NCI-H510A (cell line): ENCODE data around the gene CYP8B1.
A peak's percentile ranks its signal among the peaks of the same experiment; 100 is the strongest.

Source experiments
- DNase-seq: peaks from one replicate; lab custom pipeline; 2025; lab: John Stamatoyannopoulos, UW

Gene CYP8B1

GRCh38 chr3:42875325-42876151 is at the start of gene CYP8B1:
CYP8B1 (minus strand) TSS chr3:42875879; CDS start chr3:42875816, 63 bp downstream.
- DNase-seq = no peak

GRCh38 chr3:42923606-42924005 is 47.9 kb upstream of the CYP8B1 start:
- DNase-seq = no peak

GRCh38 chr3:42914771-42915515 is 39.3 kb upstream of the CYP8B1 start:
- DNase-seq = no peak

- DNase-seq = no peak
Measured at GRCh38 chr3:42911551-42911950, 35.9 kb upstream of the CYP8B1 start.

- DNase-seq = no peak
Measured at GRCh38 chr3:42908675-42909074, 33.0 kb upstream of the CYP8B1 start.

GRCh38 chr3:42906848-42907183 is 31.1 kb upstream of the CYP8B1 start:
- DNase-seq = no peak

- peak; percentile 36 for DNase-seq
Measured at GRCh38 chr3:42906070-42906847, 30.6 kb upstream of the CYP8B1 start, which contains the start of gene ZNF662. ZNF662 (plus strand) TSS chr3:42906142; CDS start chr3:42908115, 1,973 bp downstream.

GRCh38 chr3:42905740-42906069 is 30.0 kb upstream of the CYP8B1 start:
- DNase-seq = no peak

GRCh38 chr3:42904076-42904475 is 28.4 kb upstream of the CYP8B1 start:
- DNase-seq = no peak

- DNase-seq = no peak
Measured at GRCh38 chr3:42902257-42902656, 26.6 kb upstream of the CYP8B1 start.

- DNase-seq = no peak
Measured at GRCh38 chr3:42901073-42901415, 25.4 kb upstream of the CYP8B1 start.

GRCh38 chr3:42900226-42901072 is 24.8 kb upstream of the CYP8B1 start:
- no peak for DNase-seq

- DNase-seq = no peak
Measured at GRCh38 chr3:42898896-42899675, 23.4 kb upstream of the CYP8B1 start.

GRCh38 chr3:42895580-42895868 is 19.8 kb upstream of the CYP8B1 start:
- no peak for DNase-seq

GRCh38 chr3:42894698-42895579 is 19.3 kb upstream of the CYP8B1 start:
- no peak for DNase-seq

GRCh38 chr3:42892807-42893206 is 17.1 kb upstream of the CYP8B1 start:
- no peak for DNase-seq

GRCh38 chr3:42892169-42892568 is 16.5 kb upstream of the CYP8B1 start:
- no peak for DNase-seq

GRCh38 chr3:42891042-42891441 is 15.4 kb upstream of the CYP8B1 start:
- no peak for DNase-seq

GRCh38 chr3:42887084-42887483 is 11.4 kb upstream of the CYP8B1 start:
- DNase-seq = no peak

GRCh38 chr3:42886294-42886822 is 10.7 kb upstream of the CYP8B1 start:
- no peak for DNase-seq
